ENCODE data around the gene NUCB2. TPM values are rescaled to one million over a fixed set of nuclear protein-coding genes. Genes with fewer than 3 reads are reported as not detected.

The NUCB2 gene
- total and polyA plus RNA-seq, 2 of the 8 experiments (the other 6 are each of a cell fraction or from before 2014, with no cell fraction given): 9.0 to 34.2 TPM

DNA sequence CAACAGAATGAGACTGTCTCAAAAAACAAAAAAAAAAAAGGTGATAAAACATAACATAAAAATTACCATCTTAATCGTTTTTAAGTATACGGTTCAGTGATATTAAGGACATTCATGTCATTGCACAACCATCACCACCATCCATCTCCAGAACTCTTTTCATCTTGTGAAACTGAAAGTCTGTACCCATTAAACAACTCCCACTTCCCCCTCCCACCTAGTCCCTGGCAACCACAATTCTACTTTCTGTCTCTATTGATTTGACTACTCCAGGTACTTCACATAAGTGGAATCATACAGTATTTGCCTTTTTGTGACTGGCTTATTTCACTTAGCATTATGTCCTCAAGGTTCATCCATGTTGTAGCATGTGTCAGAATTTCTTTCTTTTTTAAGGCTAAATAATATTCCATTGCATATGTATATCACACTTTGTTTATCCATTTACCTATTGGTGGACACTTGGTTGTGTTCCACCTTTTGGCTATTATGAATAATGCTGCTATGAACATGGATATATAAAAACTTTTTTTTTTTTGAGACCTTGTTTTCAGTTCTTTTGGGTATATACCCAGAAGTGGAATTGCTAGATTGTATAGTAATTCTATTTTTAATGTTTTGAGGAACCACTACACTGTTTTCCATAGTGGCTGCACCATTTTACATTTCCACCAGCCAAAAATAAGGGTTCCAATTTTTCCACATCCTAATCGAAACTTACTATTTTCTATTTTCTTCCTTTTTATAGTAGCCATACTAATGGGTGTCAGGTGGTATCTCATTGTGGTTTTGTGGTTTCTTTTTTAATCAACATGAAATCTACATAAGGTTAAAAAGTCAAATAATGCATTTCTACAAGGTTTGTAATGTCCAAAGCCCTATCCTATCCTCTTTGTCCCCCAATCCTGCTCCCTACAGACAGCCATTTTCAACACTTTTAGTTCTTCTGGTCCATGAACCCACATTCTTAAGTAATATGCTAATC, 45.4 kb upstream of the NUCB2 start:
- Histone ChIP-seq H3K56ac (replicated peaks; ENCODE audit: insufficient read length, low read depth, low read length) (no peak overlapping the region), H3K9me3 (ENCODE audit: insufficient read depth in 2 of 2, low read depth in 1 of 2, low read length in 1 of 2) (no peaks in the 10 kb centered on the region), H4K91ac (replicated peaks; ENCODE audit: insufficient read length, low read length) (no peak overlapping the region), H3K23me2 (ENCODE audit: low read depth, low read length) (no peaks in the 10 kb centered on the region), H3K4ac (replicated peaks; ENCODE audit: insufficient read length, low read depth, low read length) (no peak overlapping the region), H3K4me3 (ENCODE audit: extremely low read depth in 1 of 4, insufficient read depth in 2 of 4, low read depth in 3 of 4, low read length in 4 of 4) (no peak overlapping the region), H3K9ac (replicated peaks in 1 of 4; ENCODE audit: extremely low read depth in 1 of 4, low read depth in 3 of 4, low read length in 3 of 4) (no peak overlapping the region), H4K20me1 (replicated peaks in 1 of 2; ENCODE audit: control insufficient read depth in 1 of 2, insufficient read depth in 2 of 2, low read length in 2 of 2) (no peaks in the 10 kb centered on the region), H4K5ac (ENCODE audit: insufficient read length, low read depth, low read length) (no peak overlapping the region), H2BK20ac (ENCODE audit: low read length) (no peak overlapping the region), H4K8ac (ENCODE audit: extremely low read depth, insufficient read depth, low read length) (no peak overlapping the region), H3K27ac (ENCODE audit: low read depth, low read length) (no peak overlapping the region), H3K18ac (ENCODE audit: extremely low read depth, low read length) (no peak overlapping the region), H2BK15ac (ENCODE audit: low read length) (no peak overlapping the region), H3K23ac (ENCODE audit: insufficient read length) (no peak overlapping the region), H2AK5ac (ENCODE audit: low read depth, low read length) (no peak overlapping the region), H3K79me2 (ENCODE audit: control insufficient read depth in 1 of 2, insufficient read depth in 2 of 2, low read length in 2 of 2) (no peaks in the 10 kb centered on the region), H2BK12ac (ENCODE audit: low read depth, low read length) (no peak overlapping the region), H3K36me3 (ENCODE audit: control insufficient read depth in 2 of 4, insufficient read depth in 4 of 4, low read length in 3 of 4) (no peaks in the 10 kb centered on the region), H2BK5ac (ENCODE audit: low read depth, low read length) (no peak overlapping the region), H3K27me3 (replicated peaks in 1 of 4; ENCODE audit: control insufficient read depth in 3 of 4, extremely low read depth in 1 of 4, insufficient read depth in 3 of 4, low read length in 3 of 4) (no peaks in the 10 kb centered on the region), H2BK120ac (replicated peaks; ENCODE audit: low read depth, low read length) (no peak overlapping the region), H3K79me1 (ENCODE audit: low read depth, low read length) (no peaks in the 10 kb centered on the region), H3K4me2 (ENCODE audit: insufficient read depth in 1 of 2, low read depth in 2 of 2, low read length in 2 of 2) (no peak overlapping the region), H3K14ac (ENCODE audit: insufficient read length) (no peak overlapping the region), H2AFZ (ENCODE audit: low read length) (no peak overlapping the region), H3K4me1 (replicated peaks in 1 of 4; ENCODE audit: control insufficient read depth in 3 of 4, insufficient read depth in 4 of 4, low read length in 3 of 4) (no peaks in the 10 kb centered on the region)
- TF ChIP-seq SP2 (IDR thresholded peaks at IDR 0.05; ENCODE audit: low read length) (no peak), KDM4A (IDR thresholded peaks at IDR 0.05; ENCODE audit: low read depth, low read length, severe bottlenecking) (no peak), EP300 (IDR thresholded peaks at IDR 0.05; ENCODE audit: borderline replicate concordance in 1 of 2, low read depth in 2 of 2, low read length in 2 of 2) (no peak)
- no peak for DNase-seq (ENCODE audit: low read depth in 1 of 2, low spot score in 2 of 2)
- ChIA-PET POLR2A (ENCODE audit: partially characterized antibody) (interaction anchor here (0.8 to 1.0 kb wide), 2 partner anchors 45 to 135 kb away, joined by 3 read pairs; partner anchors contain the start of gene NUCB2), CTCF (ENCODE audit: partially characterized antibody) (interaction anchor here (0.9 to 2.9 kb wide), 11 partner anchors 10 to 297 kb away, joined by 3 to 29 read pairs (median 9); no protein-coding TSS in a partner anchor)
- WGBS, 2 experiments (ENCODE audit: extremely low coverage in 1 of 2, insufficient coverage in 1 of 2, insufficient read length in 1 of 2, insufficient replicate concordance in 2 of 2, low coverage in 1 of 2, low lambda C conversion rate in 2 of 2, missing lambda C conversion rate in 1 of 2): 77 to 100% methylated on average over 1 to 3 of the region's 3 CpGs
- no peak for FAIRE-seq

Measured in H1 (cell line).